Measurements from ENCODE around the gene NLGN1.

- TF ChIP-seq TAF1 (IDR thresholded peaks at IDR 0.05; ENCODE audit: borderline replicate concordance, insufficient read depth, low read length) (no peak), POLR2AphosphoS5 (IDR thresholded peaks at IDR 0.05; ENCODE audit: low read depth, low read length) (no peak), REST (IDR thresholded peaks at IDR 0.05; ENCODE audit: insufficient read depth in 1 of 2, low read depth in 2 of 2, low read length in 2 of 2) (no peak), FOXP2 (optimal IDR thresholded peaks at IDR 0.05; ENCODE audit: borderline replicate concordance, extremely low read depth, extremely low read length, insufficient read depth) (no peak), SIN3A (IDR thresholded peaks at IDR 0.05; ENCODE audit: borderline replicate concordance, insufficient read depth, low read length) (no peak)
These were observed 490.3 kb downstream of the NLGN1 start for GRCh38 chr3:173887888-173888287.
